A673 (cell line): ENCODE results near the gene SARDH. TPM values are rescaled to one million over a fixed set of nuclear protein-coding genes. Genes with fewer than 3 reads are reported as not detected.

Source experiments
- BruUV-seq: library from RNA; stranded (reverse); fragments of 400-500 nt; replicated peaks from 2 replicates; lab custom pipeline; 2021; lab: Mats Ljungman, UMichigan
- CTCF ChIA-PET: fragments of 300-600 bp; sonication (Branson Sonifier 250); formaldehyde crosslinking; loops from one replicate; lab custom pipeline; 2022; ENCODE audit warnings: antibody characterized with exemption; lab: Charles Lee
- POLR2A ChIA-PET: fragments of 300-600 bp; sonication (Branson Sonifier 250); formaldehyde crosslinking; loops from one replicate; lab custom pipeline; 2022; ENCODE audit warnings: antibody characterized with exemption; ENCODE audit not compliant: low non-redundant PET; lab: Charles Lee
- DNase-seq: peaks from one replicate; pipeline ENCODE4 v3.0.0-alpha.2; 2015; ENCODE audit warnings: low spot score
- H3K27ac ChIP-seq: fragments of 200-600 bp; sonication (generic); 2 replicates; pipeline ENCODE4 v1.5.1; 2016; ENCODE audit warnings: mixed run types, low read depth, mild to moderate bottlenecking, mixed read lengths, antibody characterized with exemption, low read length; ENCODE audit not compliant: poor library complexity, severe bottlenecking
- H3K27me3 ChIP-seq: fragments of 200-600 bp; sonication (generic); replicated peaks from 2 replicates; pipeline ENCODE4 v1.6.1; 2017; ENCODE audit warnings: mixed run types, low read depth, mild to moderate bottlenecking, mixed read lengths, antibody characterized with exemption, low read length; ENCODE audit not compliant: insufficient read depth, poor library complexity
- H3K36me3 ChIP-seq: fragments of 200-600 bp; sonication (generic); 2 replicates; pipeline ENCODE4 v1.6.1; 2016; ENCODE audit warnings: mixed run types, mild to moderate bottlenecking, mixed read lengths, antibody characterized with exemption, low read length; ENCODE audit not compliant: insufficient read depth, poor library complexity, severe bottlenecking
- H3K4me1 ChIP-seq: fragments of 200-600 bp; sonication (generic); 2 replicates; pipeline ENCODE4 v1.6.1; 2017; ENCODE audit warnings: mixed run types, mild to moderate bottlenecking, mixed read lengths, antibody characterized with exemption, low read length; ENCODE audit not compliant: insufficient read depth, poor library complexity, severe bottlenecking
- H3K4me3 ChIP-seq: fragments of 200-600 bp; sonication (generic); 2 replicates; pipeline ENCODE4 v1.5.1; 2016; ENCODE audit warnings: low read depth, mixed run types, mild to moderate bottlenecking, mixed read lengths, low read length; ENCODE audit not compliant: poor library complexity, severe bottlenecking
- H3K9me3 ChIP-seq: fragments of 200-600 bp; sonication (generic); 2 replicates; pipeline ENCODE4 v1.6.1; 2016; ENCODE audit warnings: mixed run types, low read depth, mild to moderate bottlenecking, mixed read lengths, antibody characterized with exemption, low read length; ENCODE audit not compliant: poor library complexity, severe bottlenecking
- CTCF ChIP-seq: fragments of 300-800, 200-600 bp; sonication (generic); conservative IDR thresholded peaks from 2 replicates; pipeline ENCODE4 v1.5.1; 2017; ENCODE audit warnings: low read depth, mild to moderate bottlenecking, antibody characterized with exemption, low read length, moderate library complexity, mixed read lengths
- EZH2 ChIP-seq: fragments of 200-600 bp; sonication (generic); IDR thresholded peaks from 2 replicates; pipeline ENCODE4 v1.6.1; 2017; ENCODE audit warnings: borderline replicate concordance, low read depth, mild to moderate bottlenecking, mixed read lengths, antibody characterized with exemption, low read length; ENCODE audit not compliant: poor library complexity, severe bottlenecking
- intact Hi-C: fragments of 100-400 bp; cut with micrococcal nuclease; formaldehyde crosslinking; loops from one replicate; pipeline ENCODE4 v1.10.0; 2022; ENCODE audit not compliant: unreplicated experiment
- total RNA-seq: library from RNA; stranded (reverse); gene quantifications from 2 replicates; pipeline ENCODE4 v1.2.3, GENCODE V29; 2021

The SARDH gene
- total RNA-seq, 1 experiment from 2014 or later, result 0.37 TPM

GRCh38 chr9:133713960-133714495, 24.1 kb downstream of the SARDH start:
- no peak overlapping the region for H3K27ac ChIP-seq
- peaks cover 9% of the 10 kb centered on the region for H3K4me1 ChIP-seq
- ChIA-PET POLR2A (interaction anchor here (0.7 kb wide), 1 partner anchor 55 kb away, joined by 3 read pairs; no protein-coding TSS in a partner anchor), CTCF (no interaction called here)
- no peak for DNase-seq
- no peaks in the 10 kb centered on the region for H3K36me3 ChIP-seq
- TF ChIP-seq EZH2 (no peak), CTCF (no peak)
- no peaks in the 10 kb centered on the region for H3K9me3 ChIP-seq
- no TSS peak for BruUV-seq
- no peaks in the 10 kb centered on the region for H3K27me3 ChIP-seq
- no peak overlapping the region for H3K4me3 ChIP-seq
- intact Hi-C loops, result no loop called here

GRCh38 chr9:133713150-133713959, 24.8 kb downstream of the SARDH start:
- Histone ChIP-seq H3K27ac (no peak overlapping the region), H3K4me1 (peaks cover 9% of the 10 kb centered on the region), H3K27me3 (no peaks in the 10 kb centered on the region), H3K4me3 (no peak overlapping the region), H3K36me3 (no peaks in the 10 kb centered on the region), H3K9me3 (no peaks in the 10 kb centered on the region)
- DNase-seq, result no peak
- ChIA-PET POLR2A (interaction anchor here (0.7 kb wide), 1 partner anchor 23 kb away, joined by 3 read pairs; no protein-coding TSS in a partner anchor), CTCF (no interaction called here)
- BruUV-seq, result no TSS peak
- no peak for TF ChIP-seq CTCF
- TF ChIP-seq EZH2, result no peak
- intact Hi-C loops, result no loop called here

GRCh38 chr9:133712221-133713100, 25.7 kb downstream of the SARDH start:
- H3K36me3 ChIP-seq, result no peaks in the 10 kb centered on the region
- no peak overlapping the region for H3K4me3 ChIP-seq
- no peaks in the 10 kb centered on the region for H3K9me3 ChIP-seq
- no TSS peak for BruUV-seq
- no peak for TF ChIP-seq EZH2
- TF ChIP-seq CTCF, result no peak
- POLR2A ChIA-PET, result interaction anchor here (0.7 kb wide), 1 partner anchor 24 kb away, joined by 3 read pairs; no protein-coding TSS in a partner anchor
- H3K4me1 ChIP-seq, result peaks cover 14% of the 10 kb centered on the region
- CTCF ChIA-PET, result no interaction called here
- no peak overlapping the region for H3K27ac ChIP-seq
- intact Hi-C loops, result no loop called here
- H3K27me3 ChIP-seq, result no peaks in the 10 kb centered on the region
- no peak for DNase-seq
